Measurements from ENCODE around the gene UTF1. TPM values are rescaled to one million over a fixed set of nuclear protein-coding genes. Genes with fewer than 3 reads are reported as not detected.

Gene UTF1
- total RNA-seq, 3 donors from 2014 or later = not detected

- TF ChIP-seq, protein P1, sequence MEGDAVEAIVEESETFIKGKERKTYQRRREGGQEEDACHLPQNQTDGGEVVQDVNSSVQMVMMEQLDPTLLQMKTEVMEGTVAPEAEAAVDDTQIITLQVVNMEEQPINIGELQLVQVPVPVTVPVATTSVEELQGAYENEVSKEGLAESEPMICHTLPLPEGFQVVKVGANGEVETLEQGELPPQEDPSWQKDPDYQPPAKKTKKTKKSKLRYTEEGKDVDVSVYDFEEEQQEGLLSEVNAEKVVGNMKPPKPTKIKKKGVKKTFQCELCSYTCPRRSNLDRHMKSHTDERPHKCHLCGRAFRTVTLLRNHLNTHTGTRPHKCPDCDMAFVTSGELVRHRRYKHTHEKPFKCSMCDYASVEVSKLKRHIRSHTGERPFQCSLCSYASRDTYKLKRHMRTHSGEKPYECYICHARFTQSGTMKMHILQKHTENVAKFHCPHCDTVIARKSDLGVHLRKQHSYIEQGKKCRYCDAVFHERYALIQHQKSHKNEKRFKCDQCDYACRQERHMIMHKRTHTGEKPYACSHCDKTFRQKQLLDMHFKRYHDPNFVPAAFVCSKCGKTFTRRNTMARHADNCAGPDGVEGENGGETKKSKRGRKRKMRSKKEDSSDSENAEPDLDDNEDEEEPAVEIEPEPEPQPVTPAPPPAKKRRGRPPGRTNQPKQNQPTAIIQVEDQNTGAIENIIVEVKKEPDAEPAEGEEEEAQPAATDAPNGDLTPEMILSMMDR (IDR thresholded peaks at IDR 0.05) = no peak
- ATAC-seq = peak; percentile 72
- H3K4me1 ChIP-seq (ENCODE audit: low read depth) = no peaks in the 10 kb centered on the region
- H3K4me3 ChIP-seq = no peak overlapping the region
- intact Hi-C loops (cut with DNase I, micrococcal nuclease) = no loop called here
- no peaks in the 10 kb centered on the region for H3K9me3 ChIP-seq
- no peaks in the 10 kb centered on the region for H3K36me3 ChIP-seq (ENCODE audit: low read depth)
- peak; percentile 66 to 72 (median 66) for DNase-seq
Observed at GRCh38 chr10:133245439-133246235, 15.6 kb downstream of the UTF1 start.

- no peak for DNase-seq
- Histone ChIP-seq H3K36me3 (ENCODE audit: low read depth) (no peaks in the 10 kb centered on the region), H3K4me1 (ENCODE audit: low read depth) (no peaks in the 10 kb centered on the region), H3K9me3 (no peaks in the 10 kb centered on the region), H3K4me3 (no peak overlapping the region)
- no peak for ATAC-seq
- TF ChIP-seq, protein P1 (IDR thresholded peaks at IDR 0.05) = no peak
- intact Hi-C loops (cut with DNase I, micrococcal nuclease) = no loop called here
Observed at GRCh38 chr10:133246236-133246626, 16.2 kb downstream of the UTF1 start.

GRCh38 chr10:133247681-133248333 lies 17.8 kb downstream of the UTF1 start:
- Histone ChIP-seq H3K36me3 (ENCODE audit: low read depth) (no peaks in the 10 kb centered on the region), H3K4me1 (ENCODE audit: low read depth) (no peaks in the 10 kb centered on the region), H3K4me3 (no peak overlapping the region), H3K9me3 (no peaks in the 10 kb centered on the region)
- intact Hi-C loops (cut with DNase I, micrococcal nuclease) = no loop called here
- ATAC-seq (no peak), DNase-seq (no peak)
- TF ChIP-seq, protein P1 (IDR thresholded peaks at IDR 0.05) = no peak

DNA sequence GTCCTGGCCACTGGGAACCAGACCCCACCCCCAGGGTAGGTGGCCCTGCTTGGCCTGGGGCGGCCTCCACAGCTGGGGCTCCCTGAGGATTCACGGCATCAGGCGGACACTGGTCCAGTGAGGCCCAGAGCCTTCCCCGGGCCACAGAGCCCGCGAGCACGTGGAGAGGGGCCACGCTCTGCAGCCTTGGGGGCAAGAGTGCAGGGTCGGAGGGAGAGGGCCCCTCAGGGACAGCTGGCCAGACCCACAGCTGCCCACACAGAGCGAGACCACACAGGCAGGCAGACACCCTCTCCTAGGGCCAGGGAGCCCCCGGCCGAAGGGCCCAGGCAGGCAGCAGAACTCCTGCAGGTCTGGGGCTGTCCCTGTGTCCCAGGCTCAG lies 18.3 kb downstream of the UTF1 start:
- DNase-seq (no peak), ATAC-seq (no peak)
- Histone ChIP-seq H3K9me3 (no peaks in the 10 kb centered on the region), H3K36me3 (ENCODE audit: low read depth) (no peaks in the 10 kb centered on the region), H3K4me3 (no peak overlapping the region), H3K4me1 (ENCODE audit: low read depth) (no peaks in the 10 kb centered on the region)
- TF ChIP-seq, protein P1 (IDR thresholded peaks at IDR 0.05) = no peak
- intact Hi-C loops (cut with DNase I, micrococcal nuclease) = no loop called here

GRCh38 chr10:133249094-133249780 lies 19.2 kb downstream of the UTF1 start:
- H3K4me1 ChIP-seq (ENCODE audit: low read depth) = no peaks in the 10 kb centered on the region
- intact Hi-C loops (cut with DNase I, micrococcal nuclease) = no loop called here
- ATAC-seq (no peak), DNase-seq (no peak)
- TF ChIP-seq, protein P1 (IDR thresholded peaks at IDR 0.05) = no peak
- H3K36me3 ChIP-seq (ENCODE audit: low read depth) = no peaks in the 10 kb centered on the region
- H3K4me3 ChIP-seq = no peak overlapping the region
- H3K9me3 ChIP-seq = no peaks in the 10 kb centered on the region
